HG03103 (cell line): ENCODE results near the gene DCLRE1C.
"Not testable (repeated sequence)": the region's sequence is repeated elsewhere in the genome, so short reads cannot be mapped to it uniquely, and the experiment has no call there.

ENCODE experiments used
- ATAC-seq: cut with Tn5 transposase; IDR thresholded peaks from one replicate; pipeline ENCODE4 v1.9.1; 2021; ENCODE audit warnings: low read depth; ENCODE audit not compliant: unreplicated experiment

The DCLRE1C gene

DNA sequence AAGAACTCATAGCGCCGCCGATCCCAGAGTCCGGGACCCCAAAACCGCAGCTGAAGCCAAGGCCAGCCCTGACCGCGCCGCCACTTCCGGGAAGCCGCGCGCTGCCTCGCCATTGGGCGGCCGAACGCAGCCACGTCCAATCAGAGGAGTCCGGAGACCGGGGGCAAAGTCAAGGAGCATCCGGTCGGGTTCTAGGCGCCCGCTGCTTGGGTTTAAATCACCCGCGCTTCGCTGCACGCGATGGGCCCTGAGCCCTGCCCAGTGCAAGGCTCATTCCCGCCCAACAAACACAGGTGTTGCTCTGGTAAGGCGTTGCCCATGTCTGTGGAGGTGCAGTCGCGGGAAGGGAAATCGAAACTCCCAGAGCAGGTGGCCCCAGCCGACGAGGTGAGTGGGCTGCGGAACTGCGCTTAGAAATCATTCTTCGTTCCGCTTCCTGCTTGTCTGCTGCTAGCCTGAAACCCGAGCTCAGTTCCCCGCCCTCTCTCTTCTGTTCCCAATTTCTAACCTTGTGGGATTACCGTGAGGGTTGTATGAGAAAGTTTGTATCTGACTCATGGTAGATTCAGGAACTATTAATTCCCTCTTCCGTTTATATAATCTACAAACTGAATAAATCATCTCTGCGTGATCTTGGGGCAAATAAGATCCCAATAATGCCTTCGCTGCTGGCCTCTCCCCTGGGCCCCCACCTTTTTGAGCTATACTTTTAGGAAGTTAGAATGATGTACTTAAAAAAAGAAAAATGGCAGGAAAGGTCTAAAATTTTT is at the start of gene DCLRE1C:
Gene DCLRE1C, minus strand, starts transcription at position 96 of the 770 bp plus-strand sequence. Its CDS starts 86 bp downstream, at position 10.
- ATAC-seq, result peak; percentile 65

DNA sequence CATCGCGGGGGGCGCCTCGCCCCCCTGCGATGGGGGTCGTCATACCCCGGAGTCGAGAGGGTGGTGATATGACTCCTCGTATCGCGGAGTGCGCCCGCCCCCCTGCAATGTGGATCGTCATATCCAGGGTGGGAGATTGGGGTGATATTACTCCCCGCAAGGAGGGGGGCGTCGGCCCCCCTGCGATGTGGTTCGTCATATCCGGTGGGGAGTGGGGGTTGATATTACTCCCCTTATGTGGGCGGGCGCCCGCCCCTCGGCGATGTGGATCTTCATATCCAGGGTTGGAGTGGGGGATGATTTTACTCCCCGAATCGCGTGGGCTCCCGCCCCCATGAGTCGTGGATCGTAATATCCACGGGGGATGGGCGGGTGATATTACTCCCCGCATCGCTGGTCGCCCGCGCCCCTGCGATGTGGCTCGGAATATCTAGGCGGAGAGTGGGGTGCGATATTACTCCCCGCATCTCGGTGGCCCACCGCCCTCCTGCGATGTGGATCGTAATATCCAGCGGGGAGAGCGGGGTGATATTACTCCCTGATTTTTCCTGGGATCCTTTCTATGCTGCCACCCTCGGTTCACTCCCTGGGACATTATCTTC is 42.2 kb upstream of the DCLRE1C start:
- no peak for ATAC-seq

DNA sequence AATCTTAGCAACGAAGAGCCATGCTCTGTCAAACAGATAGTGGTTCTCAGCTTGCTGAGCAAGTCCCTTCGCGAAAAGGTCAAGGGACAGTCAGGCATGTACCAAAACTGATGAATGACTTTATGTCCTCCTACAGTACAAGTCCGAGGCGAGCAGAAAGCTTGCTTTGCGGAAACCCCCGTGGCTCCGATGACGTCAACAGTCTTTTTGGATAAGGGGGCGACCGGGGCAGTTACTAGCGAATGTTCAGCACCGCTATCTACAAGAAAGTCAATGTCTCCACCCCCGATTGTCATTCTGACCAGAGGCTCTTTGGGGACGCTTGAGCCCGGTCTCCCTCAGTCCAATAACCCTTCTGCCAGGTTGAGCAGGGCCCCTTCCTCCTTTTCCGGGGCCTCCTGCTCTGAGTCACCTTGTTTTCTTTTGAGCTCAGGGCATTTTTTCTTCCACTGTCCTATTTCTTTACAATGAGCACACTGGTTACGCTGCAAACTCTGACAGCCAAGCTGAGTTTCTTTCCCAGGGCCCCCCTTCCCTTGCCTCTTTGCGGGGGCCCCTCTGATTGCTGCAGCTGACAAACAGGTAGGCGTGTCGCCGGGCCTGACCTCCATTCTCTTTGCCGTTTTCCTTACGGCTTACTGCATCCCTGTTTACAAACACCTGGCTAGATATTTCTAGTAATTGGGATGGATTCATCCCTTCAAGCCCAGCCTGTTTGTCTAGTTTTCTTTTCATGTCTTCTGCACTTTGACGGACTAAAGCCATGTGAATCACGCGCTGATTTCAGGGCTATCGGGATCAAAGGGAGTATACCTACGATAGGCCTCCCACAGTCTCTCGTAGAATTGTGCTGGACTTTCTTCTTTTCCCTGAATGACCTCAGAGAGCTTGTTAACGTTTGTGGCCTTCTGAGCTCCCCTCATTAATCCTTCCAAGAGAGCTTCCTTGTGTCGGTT is 39.9 kb upstream of the DCLRE1C start:
- ATAC-seq, result not testable (repeated sequence)

DNA sequence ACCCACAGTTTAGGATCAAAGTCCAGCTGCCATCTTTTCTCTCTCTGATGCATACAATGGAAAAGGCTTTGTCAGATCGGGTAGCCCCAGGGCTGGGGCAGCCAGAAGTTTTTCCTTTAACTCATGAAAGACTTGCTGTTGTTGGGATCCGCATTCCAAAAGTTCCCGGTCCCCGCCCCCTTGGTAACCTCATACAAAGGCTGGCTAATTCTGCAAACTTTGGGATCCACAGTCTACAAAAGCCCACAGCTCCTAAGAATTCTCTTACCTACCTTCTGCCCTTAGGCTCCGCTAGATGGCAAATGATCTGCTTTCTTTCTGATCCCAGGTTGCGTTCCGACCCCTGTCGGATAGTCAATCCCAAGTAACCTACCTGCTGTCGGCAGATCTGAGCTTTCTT is 38.4 kb upstream of the DCLRE1C start:
- not testable (repeated sequence) for ATAC-seq

DNA sequence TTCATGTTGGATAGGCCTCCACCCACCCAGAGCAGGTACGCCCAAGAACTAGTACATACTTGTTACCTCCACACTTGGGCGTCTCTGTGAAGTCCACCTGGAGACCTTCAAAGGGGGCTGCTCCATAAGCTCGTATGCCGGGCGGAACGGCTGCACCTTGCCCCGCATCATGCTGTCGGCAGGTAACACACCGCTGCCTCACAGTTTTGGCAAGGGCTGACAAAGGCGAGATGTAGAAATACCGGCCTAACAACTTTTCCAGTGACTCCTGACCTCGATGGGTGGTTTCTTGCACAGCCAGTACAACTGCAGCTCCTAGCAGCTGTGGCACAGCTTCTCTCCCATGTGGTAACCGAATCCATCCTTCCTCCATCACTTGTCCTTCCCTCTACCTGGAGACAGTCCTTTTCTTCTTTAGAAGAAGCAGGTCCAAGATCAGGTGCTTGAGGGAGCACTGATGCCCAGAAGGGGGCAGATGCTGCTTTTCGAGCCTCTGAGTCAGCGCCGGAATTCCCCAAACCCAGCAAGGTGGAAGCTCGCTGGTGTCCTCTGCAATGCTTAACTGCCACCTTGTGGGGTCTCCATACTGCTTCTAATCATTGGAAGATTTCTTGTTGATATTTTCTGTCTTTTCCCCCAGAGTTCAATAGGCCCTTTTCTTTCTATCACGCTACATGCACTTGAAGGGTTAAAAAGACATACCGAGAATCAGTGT is 37.3 kb upstream of the DCLRE1C start:
- not testable (repeated sequence) for ATAC-seq

DNA sequence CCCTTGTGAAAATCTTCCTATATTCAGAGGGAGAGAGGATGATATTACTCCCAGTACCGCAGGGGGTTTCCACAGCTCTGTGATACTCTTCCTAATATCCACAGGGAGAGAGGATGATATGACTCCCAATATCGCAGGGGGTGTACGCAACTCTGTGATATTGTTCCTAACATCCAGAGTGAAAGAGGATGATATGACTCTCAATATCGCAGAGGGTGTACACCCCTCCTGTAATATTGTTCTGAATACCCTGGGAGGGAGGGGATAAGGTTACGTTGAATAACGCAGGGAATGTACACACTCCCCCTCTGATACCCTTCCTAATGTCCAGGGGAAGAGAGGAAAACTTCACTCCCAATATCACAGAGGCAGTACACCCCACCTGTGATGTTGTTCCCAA is 35.7 kb upstream of the DCLRE1C start:
- not testable (repeated sequence) for ATAC-seq

GRCh38 chr10:14982744-14983143 is 28.8 kb upstream of the DCLRE1C start:
- no peak for ATAC-seq

DNA sequence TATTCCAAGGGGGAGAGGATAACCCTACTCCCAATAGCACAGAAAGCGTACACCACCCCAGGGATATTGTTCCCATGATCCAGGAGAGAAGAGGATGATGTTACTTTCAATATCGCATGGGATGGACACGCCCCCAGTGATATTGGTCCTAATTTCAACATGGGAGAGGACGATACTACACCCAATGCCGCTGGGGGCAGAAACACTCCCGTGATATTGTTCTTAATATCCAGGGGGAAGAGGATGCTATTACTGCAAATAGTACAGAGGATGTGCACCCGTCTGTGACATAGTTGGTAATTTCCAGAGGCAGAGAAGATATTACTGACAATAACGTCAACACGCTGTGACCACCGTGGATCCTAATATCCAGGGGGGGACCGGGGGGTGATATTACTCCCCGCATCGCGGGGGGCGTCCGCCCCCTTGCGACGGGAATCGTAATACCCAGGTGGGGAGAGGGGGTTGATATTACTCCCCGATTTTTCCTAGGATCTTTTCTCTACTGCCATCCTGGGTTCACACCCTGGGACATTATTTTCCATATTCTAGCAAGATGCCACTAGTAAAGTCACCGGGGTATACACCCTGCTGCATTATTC is 21.9 kb upstream of the DCLRE1C start:
- ATAC-seq, result no peak

DNA sequence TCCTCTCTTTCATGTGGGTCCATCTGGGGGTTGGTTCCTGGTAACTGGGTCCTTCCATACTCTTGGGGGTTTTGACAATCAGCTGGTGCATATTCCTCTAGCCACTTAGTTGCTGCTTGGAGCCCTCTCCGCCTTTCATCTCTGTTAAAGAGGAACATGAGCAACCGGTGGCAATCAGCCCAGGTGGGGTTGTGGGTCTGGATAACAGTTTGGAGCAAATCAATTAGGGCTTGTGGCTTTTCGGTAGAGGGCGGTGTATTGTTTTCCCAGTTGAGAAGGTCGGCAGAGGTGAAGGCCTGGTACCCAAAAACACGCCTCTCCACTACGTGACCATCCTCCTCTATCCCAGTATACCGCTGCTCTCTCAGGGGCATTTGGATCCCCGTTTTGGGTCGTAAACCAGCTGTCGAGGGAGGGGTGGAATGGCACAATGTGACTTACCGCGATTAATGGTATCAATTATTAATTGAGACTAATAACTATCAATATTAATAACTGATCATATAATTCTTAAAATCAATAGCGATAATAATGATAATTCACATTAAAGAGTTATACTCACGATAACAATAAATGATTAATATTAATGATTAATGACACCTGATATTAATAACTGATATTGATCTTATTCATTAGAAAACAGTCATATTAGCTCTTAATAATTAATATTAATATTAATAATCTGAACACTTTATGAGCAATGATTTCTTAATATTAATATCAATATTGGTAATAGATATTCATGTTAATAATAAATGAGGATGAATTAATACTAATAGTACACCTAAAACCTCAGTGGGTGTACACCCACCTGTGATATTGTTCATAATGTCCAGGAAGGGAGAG is 20.5 kb upstream of the DCLRE1C start:
- ATAC-seq, result not testable (repeated sequence)

- no peak for ATAC-seq
These were observed 18.1 kb upstream of the DCLRE1C start for GRCh38 chr10:14971867-14972448.

GRCh38 chr10:14967897-14968296 is 14.0 kb upstream of the DCLRE1C start:
- ATAC-seq, result no peak

DNA sequence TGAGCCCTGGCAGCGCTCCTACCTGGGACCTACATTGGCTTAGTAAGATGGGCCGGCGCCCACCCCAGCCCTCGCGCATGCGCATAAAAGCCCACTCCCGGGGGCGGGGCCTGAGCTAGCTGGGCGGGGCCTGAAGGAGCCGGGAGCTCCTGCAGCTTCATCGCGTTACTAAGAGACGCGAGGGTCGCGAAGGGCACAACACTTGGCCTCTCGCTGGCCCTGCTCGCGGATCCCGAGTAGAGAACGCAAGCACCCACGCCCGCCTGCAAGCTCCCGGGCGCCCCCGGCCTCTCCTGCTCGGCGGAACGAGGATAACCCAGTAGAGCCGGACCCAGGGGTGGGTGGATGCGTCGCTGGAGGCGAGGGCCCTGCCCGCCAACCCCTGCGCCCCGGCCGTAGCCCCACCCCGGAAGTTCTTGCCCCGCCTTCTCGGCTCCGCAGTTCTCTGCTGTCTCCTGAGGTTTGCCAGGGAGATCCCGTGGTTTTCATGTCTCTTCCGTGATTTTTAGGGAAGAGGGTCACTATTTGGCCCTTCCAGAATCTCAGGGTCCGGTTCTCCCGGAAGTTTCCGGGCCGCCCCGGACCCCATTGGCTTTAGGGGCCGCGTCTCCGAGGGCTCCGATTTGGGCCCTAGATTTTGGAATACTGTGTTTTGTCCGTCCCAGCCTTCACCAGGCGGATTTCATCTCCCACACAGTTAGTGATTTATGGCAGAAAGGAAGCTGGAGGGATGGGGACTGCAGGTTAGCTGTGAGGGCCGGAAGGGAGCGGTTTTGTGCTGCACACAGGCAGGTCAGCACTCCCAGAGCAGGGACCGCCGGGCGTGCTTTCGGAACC is 5.5 kb upstream of the DCLRE1C start, which contains the start of gene MEIG1:
Gene MEIG1, plus strand, starts transcription at position 168 of the 837 bp plus-strand sequence. CDS start 7,081 bp downstream, outside the sequence.
- ATAC-seq, result peak; percentile 66

GRCh38 chr10:14958872-14959220 is 5.0 kb upstream of the DCLRE1C start:
- no peak for ATAC-seq

GRCh38 chr10:14954934-14955333 is 1.0 kb upstream of the DCLRE1C start:
- ATAC-seq, result no peak

DNA sequence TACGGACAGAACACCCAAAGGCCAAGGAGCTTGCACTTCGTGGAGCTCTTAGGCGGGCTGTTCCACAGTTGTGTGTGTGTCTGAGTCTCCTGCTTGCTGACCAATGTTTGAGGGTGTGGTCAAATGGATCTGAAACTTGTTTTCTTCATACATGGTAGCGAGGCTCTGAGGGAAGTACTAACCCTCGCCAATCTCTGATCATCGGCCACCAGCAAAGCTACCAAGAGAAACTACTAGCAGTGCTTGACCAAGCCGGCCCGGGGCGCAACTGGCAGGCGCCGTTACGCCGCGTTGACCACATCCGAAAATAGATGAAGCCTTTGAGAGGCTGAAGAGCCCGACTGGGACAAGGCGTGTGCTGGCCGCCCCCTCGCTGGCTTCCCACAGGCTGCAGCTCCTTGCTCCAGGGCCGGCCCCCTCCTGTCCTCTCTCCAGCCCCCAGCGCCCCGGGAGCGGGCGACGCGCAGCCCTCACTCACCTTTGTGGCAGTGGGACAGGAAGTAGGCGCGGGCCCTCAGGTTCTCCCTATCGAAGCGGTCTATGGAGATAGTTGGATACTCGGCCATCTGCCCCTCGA is 384 bp downstream of the DCLRE1C start:
- peak; percentile 26 for ATAC-seq

DNA sequence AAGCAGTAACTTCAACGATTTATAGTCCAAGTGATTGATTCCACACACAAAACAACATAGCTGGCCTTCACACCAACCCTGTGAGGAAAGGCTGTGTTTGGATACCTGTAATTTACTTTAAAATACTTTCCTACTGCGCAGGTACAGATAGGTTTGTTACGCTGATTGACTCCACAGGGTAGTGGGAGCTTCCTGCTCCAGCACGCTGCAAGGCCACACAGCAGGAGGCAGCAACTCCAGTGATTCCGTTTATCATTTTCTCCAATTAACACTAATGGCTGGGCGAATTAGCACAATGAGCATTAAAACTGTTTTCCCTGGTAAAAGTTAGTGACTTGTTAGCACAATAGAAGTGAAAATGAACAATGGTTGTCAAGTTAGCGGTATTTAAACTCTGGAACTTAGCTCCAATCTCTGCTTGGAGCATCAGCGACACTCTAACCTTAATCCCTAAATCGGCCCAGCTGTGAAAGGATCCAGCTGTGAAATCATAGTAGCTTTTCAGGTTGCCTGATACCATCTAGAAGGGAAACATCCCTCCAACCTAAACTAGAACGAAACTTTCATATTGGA is 959 bp downstream of the DCLRE1C start:
- no peak for ATAC-seq

- ATAC-seq, result no peak
These were observed 4.6 kb downstream of the DCLRE1C start for GRCh38 chr10:14949291-14949690.
